PFSK-1 (cell line): ENCODE results near the gene GPR42.

ENCODE experiments used
- TAF1 ChIP-seq: IDR thresholded peaks from 2 replicates; pipeline ENCODE4 v1.6.1; 2012; ENCODE audit warnings: low read length, control low read depth, borderline replicate concordance; ENCODE audit not compliant: insufficient read depth
- TF ChIP-seq, protein P1 (sequence below), 2 experiments: IDR thresholded peaks; 2 replicates each; pipeline versions ENCODE4 v1.6.1 to v1.8.0; 2011 to 2012; ENCODE audit warnings: low read depth in 2 of 2, low read length in 2 of 2, control low read depth in 1 of 2, inconsistent platforms in 1 of 2, mild to moderate bottlenecking in 1 of 2, moderate library complexity in 1 of 2; ENCODE audit not compliant: insufficient read depth in 1 of 2

DNA sequence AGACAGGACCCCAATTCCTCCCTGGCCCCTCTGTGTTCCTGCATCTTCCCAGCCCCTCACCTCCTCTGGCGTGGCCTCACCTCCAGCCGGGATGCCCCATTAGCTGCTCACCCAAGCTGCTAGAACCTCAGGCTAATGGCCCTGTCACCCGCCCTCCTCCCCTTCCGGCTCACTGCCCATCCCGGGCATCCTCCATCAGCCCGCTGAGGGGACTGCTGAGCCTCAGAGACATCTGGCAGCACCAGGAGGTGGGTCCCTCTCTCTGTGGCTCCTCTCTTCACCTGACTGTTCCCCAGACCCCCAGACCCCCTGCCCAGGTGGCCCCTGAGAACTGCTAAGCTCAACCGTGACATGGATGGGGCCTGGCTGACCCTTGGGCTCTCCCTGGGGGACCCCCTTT is 20.3 kb upstream of the GPR42 start:
- TF ChIP-seq, protein P1, sequence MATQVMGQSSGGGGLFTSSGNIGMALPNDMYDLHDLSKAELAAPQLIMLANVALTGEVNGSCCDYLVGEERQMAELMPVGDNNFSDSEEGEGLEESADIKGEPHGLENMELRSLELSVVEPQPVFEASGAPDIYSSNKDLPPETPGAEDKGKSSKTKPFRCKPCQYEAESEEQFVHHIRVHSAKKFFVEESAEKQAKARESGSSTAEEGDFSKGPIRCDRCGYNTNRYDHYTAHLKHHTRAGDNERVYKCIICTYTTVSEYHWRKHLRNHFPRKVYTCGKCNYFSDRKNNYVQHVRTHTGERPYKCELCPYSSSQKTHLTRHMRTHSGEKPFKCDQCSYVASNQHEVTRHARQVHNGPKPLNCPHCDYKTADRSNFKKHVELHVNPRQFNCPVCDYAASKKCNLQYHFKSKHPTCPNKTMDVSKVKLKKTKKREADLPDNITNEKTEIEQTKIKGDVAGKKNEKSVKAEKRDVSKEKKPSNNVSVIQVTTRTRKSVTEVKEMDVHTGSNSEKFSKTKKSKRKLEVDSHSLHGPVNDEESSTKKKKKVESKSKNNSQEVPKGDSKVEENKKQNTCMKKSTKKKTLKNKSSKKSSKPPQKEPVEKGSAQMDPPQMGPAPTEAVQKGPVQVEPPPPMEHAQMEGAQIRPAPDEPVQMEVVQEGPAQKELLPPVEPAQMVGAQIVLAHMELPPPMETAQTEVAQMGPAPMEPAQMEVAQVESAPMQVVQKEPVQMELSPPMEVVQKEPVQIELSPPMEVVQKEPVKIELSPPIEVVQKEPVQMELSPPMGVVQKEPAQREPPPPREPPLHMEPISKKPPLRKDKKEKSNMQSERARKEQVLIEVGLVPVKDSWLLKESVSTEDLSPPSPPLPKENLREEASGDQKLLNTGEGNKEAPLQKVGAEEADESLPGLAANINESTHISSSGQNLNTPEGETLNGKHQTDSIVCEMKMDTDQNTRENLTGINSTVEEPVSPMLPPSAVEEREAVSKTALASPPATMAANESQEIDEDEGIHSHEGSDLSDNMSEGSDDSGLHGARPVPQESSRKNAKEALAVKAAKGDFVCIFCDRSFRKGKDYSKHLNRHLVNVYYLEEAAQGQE (IDR thresholded peaks at IDR 0.05; ENCODE audit: insufficient read depth in 1 of 2, low read depth in 2 of 2, low read length in 2 of 2): no peak
- TF ChIP-seq TAF1: no peak
